Stimulated activated CD4-positive, alpha-beta T cell treated with anti-CD3 and anti-CD28 coated beads, TNF-alpha, amount 100 ng/mL, for 48 hours (primary cell): ENCODE data around the gene SPAG9.
"Not testable (repeated sequence)": the region's sequence is repeated elsewhere in the genome, so short reads cannot be mapped to it uniquely, and the experiment has no call there.

Experiments
- DNase-seq, 3 donors: peaks; one replicate each; pipeline ENCODE4 v3.0.0-alpha.2; 2020; ENCODE audit warnings: low read depth in 3 of 3

Gene SPAG9

GRCh38 chr17:51133365-51133764, 12.7 kb upstream of the SPAG9 start:
- DNase-seq = no peak

- DNase-seq = no peak
These were observed 12.3 kb upstream of the SPAG9 start for GRCh38 chr17:51132964-51133319.

- no peak for DNase-seq
These were observed 7.4 kb upstream of the SPAG9 start for GRCh38 chr17:51128076-51128475.

DNA sequence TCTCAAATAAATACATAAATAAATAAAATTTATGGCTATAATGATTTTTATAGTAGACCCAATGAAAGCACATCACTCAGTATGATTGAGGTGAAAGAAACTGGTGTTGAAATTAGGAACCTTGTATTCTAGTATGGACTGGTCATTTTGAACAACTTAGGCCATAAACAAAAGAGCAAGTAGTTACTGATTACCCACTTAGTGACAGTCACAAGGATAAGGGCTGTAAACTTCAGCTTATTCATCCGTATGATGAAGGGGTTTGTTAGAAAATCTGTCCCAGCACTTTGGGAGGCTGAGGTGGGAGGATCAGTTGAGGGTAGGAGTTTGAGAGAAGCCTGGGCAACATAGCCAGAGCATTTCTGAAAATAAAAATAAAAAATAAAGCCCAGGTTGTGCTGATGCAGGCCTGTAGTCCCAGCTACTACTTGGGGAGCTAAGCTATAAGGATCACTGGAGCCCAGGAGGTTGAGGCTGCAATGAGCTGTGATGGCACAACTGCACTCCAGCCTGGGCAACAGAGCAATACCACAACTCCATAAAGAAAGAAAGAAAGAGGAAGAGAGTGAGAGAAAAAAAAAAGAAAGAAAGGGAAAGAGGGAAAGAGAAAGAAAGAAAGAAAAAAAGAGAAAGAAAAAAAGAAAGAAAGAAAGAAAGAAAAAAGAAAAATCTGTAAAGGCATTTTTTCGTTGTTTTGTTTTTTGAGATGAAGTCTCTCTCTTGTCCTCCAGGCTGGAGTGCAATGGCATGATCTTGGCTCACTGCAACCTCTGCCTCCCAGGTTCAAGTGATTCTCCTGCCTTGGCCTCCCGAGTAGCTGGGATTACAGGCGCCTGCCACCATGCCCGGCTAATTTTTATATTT, 4.2 kb upstream of the SPAG9 start:
- no peak for DNase-seq

- DNase-seq = not testable (repeated sequence)
These were observed 1.9 kb upstream of the SPAG9 start for GRCh38 chr17:51122473-51123115.

DNA sequence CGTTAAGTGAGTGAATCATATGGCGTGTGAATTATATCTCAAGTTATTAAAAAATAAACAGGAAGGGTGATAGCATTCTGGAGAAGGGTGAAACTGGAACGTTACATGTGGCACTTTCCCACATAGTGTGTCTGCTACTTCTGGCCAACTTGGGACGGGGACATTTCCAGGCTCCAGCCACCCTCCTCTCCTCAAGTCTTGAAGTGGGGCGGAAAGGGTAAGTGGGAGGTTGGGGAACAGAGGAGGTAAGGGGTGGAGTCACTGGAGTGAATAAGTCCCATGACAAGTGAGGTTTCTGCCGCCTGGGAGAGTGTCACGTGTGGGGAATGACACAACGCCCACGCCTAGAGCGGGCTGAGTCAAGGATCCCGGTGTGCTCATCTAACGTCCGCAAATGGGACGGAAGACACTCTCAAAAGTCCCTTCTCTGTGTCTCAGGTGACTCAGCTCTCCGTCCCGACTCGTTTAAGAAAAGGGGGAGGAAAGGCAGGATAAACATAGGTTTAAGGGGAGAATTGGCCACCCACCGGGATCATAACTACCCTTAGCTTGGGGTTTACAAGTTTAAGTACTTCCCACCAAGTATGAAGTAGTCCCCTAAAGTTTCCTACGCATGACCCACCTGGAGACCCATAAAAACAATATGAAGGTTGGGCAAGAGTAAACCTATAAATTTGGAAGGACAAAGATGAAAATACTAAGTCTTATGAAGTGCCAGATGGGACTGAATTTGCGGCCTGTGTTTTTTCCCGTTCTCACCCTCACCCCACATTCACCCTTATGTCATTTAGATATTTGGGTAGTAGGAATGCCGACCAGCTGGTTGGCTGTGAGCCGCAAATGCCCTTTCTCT, 1.2 kb upstream of the SPAG9 start:
- DNase-seq = peak; percentile 84 to 90 (median 89)

GRCh38 chr17:51120357-51120738, 320 bp downstream of the SPAG9 start:
- peak in 1 of 3 donors; percentile 7 for DNase-seq

- no peak for DNase-seq
These were observed 982 bp downstream of the SPAG9 start for GRCh38 chr17:51119415-51120356.

DNA sequence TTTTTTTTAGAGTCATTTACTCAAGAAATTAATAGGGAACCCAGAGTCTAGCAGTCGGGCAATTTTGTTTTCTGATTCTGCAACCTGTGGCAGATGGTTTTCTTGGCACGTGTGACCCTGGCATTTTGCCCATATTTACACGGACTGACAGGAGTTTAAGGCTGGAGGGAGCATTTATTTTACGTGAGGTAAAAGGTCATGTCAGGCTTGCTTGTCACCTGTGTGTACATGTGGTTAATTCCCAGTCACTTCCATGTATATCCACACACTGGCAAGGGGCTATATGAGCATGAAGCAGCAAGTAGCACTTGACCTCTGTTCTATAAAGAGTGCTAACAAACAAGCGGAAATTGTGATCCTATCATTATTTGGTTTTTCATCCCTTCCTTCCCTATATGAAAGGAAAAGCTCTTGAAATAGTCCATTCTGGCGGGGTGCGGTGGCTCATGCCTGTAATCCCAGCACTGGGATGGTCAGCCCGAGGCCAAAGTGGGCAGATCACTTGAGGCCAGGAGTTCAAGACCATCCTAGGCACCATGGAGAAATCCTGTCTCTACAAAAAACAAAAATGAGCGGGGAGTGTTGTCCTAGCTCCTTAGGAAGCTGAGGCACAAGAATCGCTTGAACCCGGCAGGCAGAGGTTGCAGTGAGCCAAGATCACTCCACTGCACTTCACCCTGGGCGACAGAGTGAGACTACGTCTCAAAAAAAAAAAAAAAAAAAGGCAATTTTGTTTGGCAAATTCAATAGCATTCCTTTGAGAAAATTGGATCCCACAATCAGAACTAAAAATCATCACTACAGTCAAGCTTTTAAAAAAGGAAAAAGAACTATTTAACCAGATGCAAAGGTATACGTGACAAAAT, 2.1 kb downstream of the SPAG9 start:
- DNase-seq = no peak

DNA sequence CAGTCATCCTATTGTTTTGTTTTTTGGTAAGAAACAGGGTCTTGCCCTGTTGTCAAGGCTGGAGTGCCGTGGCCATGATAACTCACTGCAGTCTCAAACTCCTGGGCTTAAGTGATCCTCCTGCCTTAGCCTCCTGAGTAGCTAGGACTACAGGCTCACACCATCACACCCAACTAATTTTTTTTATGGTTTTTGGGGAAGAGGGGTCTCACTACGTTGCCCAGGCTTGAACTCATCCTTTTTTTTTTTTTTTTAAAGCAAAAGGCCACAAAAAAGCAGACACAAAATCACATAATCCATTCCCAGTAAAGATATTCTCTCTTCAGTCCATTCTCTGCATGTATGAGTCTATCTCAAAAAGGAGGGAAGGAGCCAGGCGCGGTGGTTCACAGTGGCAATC, 5.5 kb downstream of the SPAG9 start:
- no peak for DNase-seq

- not testable (repeated sequence) for DNase-seq
These were observed 8.1 kb downstream of the SPAG9 start for GRCh38 chr17:51112303-51113222.

GRCh38 chr17:51107778-51108177, 12.9 kb downstream of the SPAG9 start:
- DNase-seq = no peak

GRCh38 chr17:51103451-51103850, 17.2 kb downstream of the SPAG9 start:
- DNase-seq = no peak

GRCh38 chr17:51103050-51103449, 17.6 kb downstream of the SPAG9 start:
- no peak for DNase-seq

- no peak for DNase-seq
These were observed 22.8 kb downstream of the SPAG9 start for GRCh38 chr17:51097708-51098446.

DNA sequence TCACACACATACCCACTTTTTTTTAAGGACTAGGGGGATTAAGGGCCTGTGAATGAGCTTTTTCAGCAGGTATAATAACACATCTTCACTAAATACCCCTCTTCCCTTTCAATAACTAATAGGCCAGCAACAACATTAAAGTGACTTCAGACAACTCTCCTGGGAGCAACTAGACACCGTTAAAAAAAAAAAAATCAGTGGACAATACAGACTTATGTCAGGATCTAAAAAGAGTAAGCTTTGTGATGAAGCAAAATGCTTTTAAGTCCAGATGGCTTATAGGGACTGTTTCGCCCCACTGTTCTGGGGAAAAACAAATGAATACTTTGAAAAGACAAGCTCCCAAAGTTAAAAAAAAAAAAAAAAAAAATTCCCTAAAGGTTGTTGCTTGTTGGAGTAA, 29.0 kb downstream of the SPAG9 start:
- no peak for DNase-seq

- not testable (repeated sequence) for DNase-seq
These were observed 31.8 kb downstream of the SPAG9 start for GRCh38 chr17:51088868-51089267.

DNA sequence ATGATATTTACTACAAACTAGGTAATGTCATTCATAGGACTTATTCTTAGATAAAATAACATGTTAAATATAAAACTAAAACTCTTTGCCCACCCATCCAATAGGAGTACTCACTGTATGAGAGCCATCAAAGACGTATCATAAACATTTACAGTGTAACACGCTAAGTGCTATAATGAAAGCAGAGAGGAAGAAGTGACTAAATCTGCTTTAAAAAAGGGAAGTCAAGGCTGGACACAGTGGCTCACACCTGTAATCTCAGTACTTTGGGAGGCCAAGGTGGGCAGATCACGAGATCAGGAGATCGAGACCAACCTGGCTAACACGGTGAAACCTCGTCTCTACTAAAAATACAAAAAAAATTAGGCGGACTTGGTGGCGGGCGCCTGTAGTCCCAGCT, 32.4 kb downstream of the SPAG9 start:
- no peak for DNase-seq
